ENCODE results near the gene C10orf53.
"Not testable (repeated sequence)": the region's sequence is repeated elsewhere in the genome, so short reads cannot be mapped to it uniquely, and the experiment has no call there.

The C10orf53 gene

GRCh38 chr10:49652421-49653272 is 26.8 kb upstream of the C10orf53 start:
- DNase-seq: no peak

- no peak for DNase-seq
These were observed 26.1 kb upstream of the C10orf53 start for GRCh38 chr10:49653273-49653929.

GRCh38 chr10:49654036-49654693 is 25.3 kb upstream of the C10orf53 start:
- no peak for DNase-seq

GRCh38 chr10:49655099-49655498 is 24.4 kb upstream of the C10orf53 start:
- no peak for DNase-seq

- no peak for DNase-seq
These were observed 22.5 kb upstream of the C10orf53 start for GRCh38 chr10:49656845-49657493.

- DNase-seq: no peak
These were observed 21.8 kb upstream of the C10orf53 start for GRCh38 chr10:49657606-49658005.

- DNase-seq: no peak
These were observed 18.2 kb upstream of the C10orf53 start for GRCh38 chr10:49661140-49661856.

- no peak for DNase-seq
These were observed 17.2 kb upstream of the C10orf53 start for GRCh38 chr10:49662169-49662830.

GRCh38 chr10:49663596-49663995 is 15.9 kb upstream of the C10orf53 start:
- DNase-seq: no peak

GRCh38 chr10:49664006-49664841 is 15.2 kb upstream of the C10orf53 start:
- DNase-seq: no peak

GRCh38 chr10:49664842-49665355 is 14.6 kb upstream of the C10orf53 start:
- DNase-seq: no peak

- DNase-seq: no peak
These were observed 13.3 kb upstream of the C10orf53 start for GRCh38 chr10:49666054-49666615.

- no peak for DNase-seq
These were observed 12.8 kb upstream of the C10orf53 start for GRCh38 chr10:49666685-49667084.

GRCh38 chr10:49667991-49668390 is 11.5 kb upstream of the C10orf53 start:
- DNase-seq: no peak

GRCh38 chr10:49668684-49669083 is 10.8 kb upstream of the C10orf53 start:
- no peak for DNase-seq

- peak in 1 of 2 experiments; percentile 3 for DNase-seq
These were observed 498 bp upstream of the C10orf53 start for GRCh38 chr10:49678827-49679479.

GRCh38 chr10:49682449-49682848 is 3.0 kb downstream of the C10orf53 start:
- not testable (repeated sequence) for DNase-seq

GRCh38 chr10:49682879-49683278 is 3.4 kb downstream of the C10orf53 start:
- no peak for DNase-seq

- DNase-seq: no peak
These were observed 7.2 kb downstream of the C10orf53 start for GRCh38 chr10:49686651-49687050.

All from NCI-H524 (cell line).